ENCODE data around the gene NUCB1.
"Not testable (repeated sequence)": the region's sequence is repeated elsewhere in the genome, so short reads cannot be mapped to it uniquely, and the experiment has no call there.

Gene NUCB1

DNA sequence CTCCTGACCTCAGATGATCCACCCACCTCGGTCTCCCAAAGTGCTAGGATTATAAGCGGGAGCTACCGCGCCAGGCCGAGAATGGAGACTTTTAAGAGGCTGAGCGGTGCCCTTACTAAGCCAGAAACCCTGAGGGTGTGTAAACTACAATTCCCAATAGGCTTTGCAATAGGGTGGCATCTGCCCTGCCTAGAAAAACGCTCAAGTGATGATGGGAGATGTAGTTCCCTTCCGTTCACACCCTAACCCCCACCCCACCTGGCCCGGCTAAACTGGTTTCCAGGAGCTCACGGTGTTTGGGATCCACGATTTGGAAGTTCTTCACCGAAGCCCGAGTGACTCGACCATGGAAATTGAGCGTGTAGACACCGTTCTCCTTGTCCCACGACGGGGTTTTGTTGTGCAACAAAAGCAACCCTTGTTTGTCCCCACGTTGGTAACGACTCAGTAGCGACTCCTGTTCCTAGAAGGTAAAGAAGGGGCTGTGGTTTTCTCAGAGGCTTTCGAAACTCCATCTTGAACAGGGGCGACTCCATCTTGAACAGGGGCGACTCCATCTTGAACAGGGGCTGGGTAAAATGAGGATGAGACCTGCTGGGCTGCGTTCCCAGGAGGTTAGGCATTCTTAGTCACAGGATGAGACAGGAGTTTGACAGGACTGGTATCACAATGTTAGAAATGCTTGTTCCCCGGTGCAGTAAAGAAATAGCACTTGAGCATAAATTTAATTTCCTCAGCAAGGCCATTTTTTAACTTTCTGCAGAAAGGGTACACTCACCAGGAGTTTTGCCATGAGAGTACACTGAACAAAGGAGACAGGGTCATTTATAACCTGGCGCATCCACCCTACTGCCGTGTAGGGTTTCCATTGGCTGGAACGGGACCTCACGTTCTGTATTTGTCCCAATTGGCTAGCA, 18.1 kb upstream of the NUCB1 start:
- Histone ChIP-seq H3K4me1 (ENCODE audit: low read length) (peaks cover 46% of the 10 kb centered on the region), H3K4me3 (ENCODE audit: low read length) (no peak overlapping the region), H3K27ac (ENCODE audit: low read length) (peak overlapping the region; percentile 75), H3K9me3 (ENCODE audit: insufficient read depth, low read length) (peaks cover 11% of the 10 kb centered on the region), H3K4me2 (ENCODE audit: low read length) (no peak overlapping the region), H3K36me3 (replicated peaks; ENCODE audit: low read depth, low read length) (peaks cover 29% of the 10 kb centered on the region), H3K27me3 (ENCODE audit: low read depth, low read length) (no peaks in the 10 kb centered on the region), H3K9ac (ENCODE audit: low read length) (no peak overlapping the region), H2AFZ (ENCODE audit: low read depth, low read length) (no peak overlapping the region), H3K79me2 (ENCODE audit: low read length) (peaks cover 4% of the 10 kb centered on the region), H4K20me1 (ENCODE audit: insufficient read depth, low read length) (no peaks in the 10 kb centered on the region)
- TF ChIP-seq CTCF (IDR thresholded peaks at IDR 0.05; ENCODE audit: low read depth, low read length) = no peak
- TF ChIP-seq EZH2phosphoT487 (IDR thresholded peaks at IDR 0.05; ENCODE audit: low read depth) = no peak

DNA sequence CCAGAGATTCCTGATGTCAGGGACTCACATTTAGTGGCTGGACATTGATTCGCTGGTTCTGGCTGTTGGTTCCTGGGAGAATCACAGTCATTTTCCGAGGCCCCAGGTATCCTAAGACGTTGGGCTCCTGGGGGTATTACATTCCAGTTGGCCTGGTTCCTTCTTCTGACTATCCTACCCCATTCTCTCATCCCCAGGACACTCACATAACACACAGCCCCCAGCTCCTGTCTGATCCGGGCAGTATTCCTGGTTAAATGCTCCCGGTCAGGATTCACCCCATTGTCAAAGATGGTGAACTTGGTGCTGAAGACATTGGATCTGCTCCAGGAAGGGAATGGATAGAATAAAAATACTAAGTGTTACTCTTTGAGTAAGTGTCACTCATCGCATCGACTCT, 16.4 kb upstream of the NUCB1 start:
- no peak overlapping the region for H2AFZ ChIP-seq (ENCODE audit: low read depth, low read length)
- H3K27me3 ChIP-seq (ENCODE audit: low read depth, low read length) = no peaks in the 10 kb centered on the region
- H3K79me2 ChIP-seq (ENCODE audit: low read length) = no peaks in the 10 kb centered on the region
- TF ChIP-seq EZH2phosphoT487 (IDR thresholded peaks at IDR 0.05; ENCODE audit: low read depth) = no peak
- TF ChIP-seq CTCF (IDR thresholded peaks at IDR 0.05; ENCODE audit: low read depth, low read length) = no peak
- no peak overlapping the region for H3K9ac ChIP-seq (ENCODE audit: low read length)
- peaks cover 39% of the 10 kb centered on the region for H3K4me1 ChIP-seq (ENCODE audit: low read length)
- no peaks in the 10 kb centered on the region for H4K20me1 ChIP-seq (ENCODE audit: insufficient read depth, low read length)
- no peak overlapping the region for H3K4me2 ChIP-seq (ENCODE audit: low read length)
- peaks cover 11% of the 10 kb centered on the region for H3K9me3 ChIP-seq (ENCODE audit: insufficient read depth, low read length)
- H3K36me3 ChIP-seq (replicated peaks; ENCODE audit: low read depth, low read length) = peaks cover 20% of the 10 kb centered on the region
- no peak overlapping the region for H3K27ac ChIP-seq (ENCODE audit: low read length)
- H3K4me3 ChIP-seq (ENCODE audit: low read length) = no peak overlapping the region

- Histone ChIP-seq H3K4me3 (ENCODE audit: low read length) (no peak overlapping the region), H4K20me1 (ENCODE audit: insufficient read depth, low read length) (no peaks in the 10 kb centered on the region), H2AFZ (ENCODE audit: low read depth, low read length) (no peak overlapping the region), H3K4me1 (ENCODE audit: low read length) (peaks cover 41% of the 10 kb centered on the region), H3K36me3 (replicated peaks; ENCODE audit: low read depth, low read length) (peaks cover 6% of the 10 kb centered on the region), H3K27me3 (ENCODE audit: low read depth, low read length) (no peaks in the 10 kb centered on the region), H3K4me2 (ENCODE audit: low read length) (no peak overlapping the region), H3K9ac (ENCODE audit: low read length) (no peak overlapping the region), H3K79me2 (ENCODE audit: low read length) (no peaks in the 10 kb centered on the region), H3K9me3 (ENCODE audit: insufficient read depth, low read length) (no peaks in the 10 kb centered on the region), H3K27ac (ENCODE audit: low read length) (no peak overlapping the region)
- TF ChIP-seq CTCF (IDR thresholded peaks at IDR 0.05; ENCODE audit: low read depth, low read length) (no peak), EZH2phosphoT487 (IDR thresholded peaks at IDR 0.05; ENCODE audit: low read depth) (no peak)
Observed at GRCh38 chr19:48887861-48888612, 12.1 kb upstream of the NUCB1 start.

DNA sequence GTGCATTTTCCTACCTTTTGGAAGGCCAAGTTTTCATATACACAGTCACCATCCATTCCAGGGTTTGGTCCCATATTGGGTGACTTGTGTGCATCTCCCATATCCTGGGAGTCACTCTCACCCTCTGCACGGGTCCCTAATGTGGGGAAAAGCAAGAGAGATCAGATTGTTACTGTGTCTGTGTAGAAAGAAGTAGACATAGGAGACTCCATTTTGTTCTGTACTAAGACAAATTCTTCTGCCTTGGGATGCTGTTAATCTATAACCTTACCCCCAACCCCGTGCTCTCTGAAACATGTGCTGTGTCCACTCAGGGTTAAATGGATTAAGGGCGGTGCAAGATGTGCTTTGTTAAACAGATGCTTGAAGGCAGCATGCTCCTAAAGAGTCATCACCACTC, 10.6 kb upstream of the NUCB1 start:
- not testable (repeated sequence) for H3K27ac ChIP-seq (ENCODE audit: low read length); H3K27me3 ChIP-seq (ENCODE audit: low read depth, low read length); H3K4me2 ChIP-seq (ENCODE audit: low read length); H3K36me3 ChIP-seq (replicated peaks; ENCODE audit: low read depth, low read length); H3K9ac ChIP-seq (ENCODE audit: low read length); H4K20me1 ChIP-seq (ENCODE audit: insufficient read depth, low read length); H3K9me3 ChIP-seq (ENCODE audit: insufficient read depth, low read length); H2AFZ ChIP-seq (ENCODE audit: low read depth, low read length); H3K4me3 ChIP-seq (ENCODE audit: low read length); H3K79me2 ChIP-seq (ENCODE audit: low read length)
- peaks cover 41% of the 10 kb centered on the region for H3K4me1 ChIP-seq (ENCODE audit: low read length)
